GM21528 (cell line): ENCODE data around the gene PARN.

Source experiments
- ATAC-seq: cut with Tn5 transposase; IDR thresholded peaks from one replicate; pipeline ENCODE4 v1.9.1; 2021; ENCODE audit warnings: mild to moderate bottlenecking, moderate library complexity; ENCODE audit not compliant: unreplicated experiment, low FRiP score

The PARN gene

DNA sequence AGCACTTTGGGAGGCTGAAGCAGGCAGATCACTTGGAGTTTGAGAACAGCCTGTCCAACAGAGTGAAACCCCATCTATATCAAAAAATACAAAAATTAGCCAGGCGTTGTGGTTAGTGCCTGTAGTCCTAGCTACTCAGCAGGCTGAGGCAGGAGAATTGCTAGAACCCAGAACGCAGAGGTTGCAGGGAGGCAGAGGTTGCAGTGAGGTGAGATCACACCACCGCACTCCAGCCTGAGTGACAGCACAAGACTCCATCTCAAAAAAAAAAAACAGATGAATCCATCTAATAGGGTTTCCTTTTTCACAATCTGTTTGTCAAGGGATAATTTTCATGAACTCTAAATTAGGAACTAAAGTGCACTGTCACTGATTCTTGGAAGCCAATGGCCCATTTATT, 99.0 kb downstream of the PARN start:
- no peak for ATAC-seq

- ATAC-seq: no peak
Measured at GRCh38 chr16:14530046-14530445, 100.0 kb downstream of the PARN start.

DNA sequence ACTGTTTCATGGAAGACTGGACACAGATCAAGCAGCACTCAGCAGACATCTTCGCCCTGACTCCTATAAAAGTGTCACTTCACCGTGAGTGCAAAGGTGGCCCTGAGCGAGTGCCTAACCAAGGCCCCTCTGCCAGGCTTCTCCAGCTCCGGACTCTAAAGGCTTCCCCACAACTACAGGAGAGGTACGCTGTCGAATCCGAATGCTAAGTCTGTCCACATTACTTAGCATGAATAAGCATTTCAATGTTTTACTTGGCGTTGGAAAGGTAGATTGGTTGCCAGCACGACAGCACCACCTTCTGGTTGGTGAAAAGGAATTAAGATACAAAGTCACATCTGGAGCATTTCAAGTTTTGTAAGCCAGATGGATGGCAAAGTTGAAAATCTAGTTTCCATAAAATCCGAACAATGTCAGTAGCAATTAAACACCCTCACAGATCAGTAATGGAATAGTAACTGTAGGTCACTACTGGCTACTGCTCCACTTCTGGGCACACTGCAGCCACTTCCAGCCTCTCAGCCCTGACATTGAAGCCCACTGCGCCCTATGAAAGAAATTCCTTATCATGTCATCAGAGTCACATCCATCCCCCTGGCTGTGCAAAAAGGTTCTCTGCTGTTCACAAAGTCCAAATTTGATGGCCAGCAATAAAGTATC, 100.9 kb downstream of the PARN start:
- ATAC-seq: peak; percentile 60

DNA sequence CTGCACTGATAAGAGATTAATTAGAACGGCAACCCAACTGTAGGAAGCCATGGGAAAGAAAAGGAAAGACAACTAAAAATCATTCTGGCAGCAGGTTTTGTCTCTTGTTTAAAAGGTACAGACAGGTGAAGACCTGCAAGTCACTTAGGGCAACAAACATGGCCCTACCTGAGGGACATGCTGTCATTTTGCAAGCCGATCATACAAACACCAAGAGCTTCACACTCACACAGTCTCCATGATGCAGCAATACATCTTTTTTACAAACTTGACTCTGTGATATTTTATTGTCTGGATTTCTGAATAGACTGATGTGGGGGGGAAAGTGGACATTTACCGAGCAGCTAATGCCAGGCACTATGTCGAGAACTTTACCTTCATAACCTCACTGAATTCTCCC, 101.8 kb downstream of the PARN start:
- ATAC-seq: no peak

- ATAC-seq: no peak
Measured at GRCh38 chr16:14527411-14528044, 102.5 kb downstream of the PARN start.

DNA sequence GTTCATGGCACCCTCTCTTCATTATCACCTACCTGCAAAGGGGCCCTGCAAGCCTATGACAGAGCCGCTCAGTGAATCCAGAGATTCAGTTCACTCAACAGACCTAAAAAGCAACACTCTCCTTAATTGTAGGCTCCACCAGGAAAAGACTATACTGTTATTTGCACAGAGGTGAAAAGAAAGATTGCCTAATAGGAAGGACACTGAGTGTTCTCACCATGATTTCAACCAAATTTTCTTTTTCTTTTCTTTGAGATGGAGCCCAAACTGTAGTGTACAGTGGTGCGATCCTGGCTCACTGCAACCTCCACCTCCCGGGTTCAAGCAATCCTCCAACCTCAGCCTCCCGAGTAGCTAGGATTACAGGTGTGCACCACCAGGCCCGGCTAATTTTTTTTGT, 104.5 kb downstream of the PARN start:
- no peak for ATAC-seq

DNA sequence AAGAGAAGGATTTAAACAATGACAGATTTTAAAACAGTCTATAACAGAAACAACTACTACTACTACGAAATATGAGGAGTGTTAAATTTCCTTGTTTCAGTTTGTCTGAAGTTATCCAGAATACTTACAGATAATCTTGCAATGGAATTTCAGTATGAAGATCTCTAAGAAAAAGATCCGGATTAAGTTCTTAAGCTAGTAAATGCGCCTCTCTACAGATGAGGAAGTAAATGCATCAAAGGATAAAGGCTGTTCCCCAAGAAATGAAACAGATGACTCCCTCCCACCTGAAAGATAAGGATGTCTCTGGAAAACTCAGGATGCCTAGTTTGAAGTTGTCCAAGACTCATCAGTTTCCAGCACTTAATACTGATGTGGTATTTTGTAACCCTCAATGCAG, 105.1 kb downstream of the PARN start:
- no peak for ATAC-seq

DNA sequence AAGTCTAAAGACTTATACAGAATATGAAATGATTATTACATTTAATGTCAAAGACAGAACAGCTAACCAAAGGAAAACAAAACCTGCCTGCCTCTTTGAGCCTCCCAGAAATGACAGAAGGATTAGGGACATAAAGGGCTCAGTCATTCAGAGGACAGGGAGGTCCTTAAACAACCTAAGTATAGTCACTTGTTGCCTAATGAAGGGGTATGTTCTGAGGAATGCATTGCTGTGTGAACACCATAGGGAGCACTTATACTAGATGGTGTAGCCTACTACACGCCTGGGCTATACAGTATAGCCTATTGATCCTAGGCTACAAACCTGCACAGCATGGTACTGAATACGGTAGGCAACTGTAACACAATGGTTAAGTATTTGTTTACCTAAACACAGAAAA, 106.4 kb downstream of the PARN start:
- no peak for ATAC-seq

DNA sequence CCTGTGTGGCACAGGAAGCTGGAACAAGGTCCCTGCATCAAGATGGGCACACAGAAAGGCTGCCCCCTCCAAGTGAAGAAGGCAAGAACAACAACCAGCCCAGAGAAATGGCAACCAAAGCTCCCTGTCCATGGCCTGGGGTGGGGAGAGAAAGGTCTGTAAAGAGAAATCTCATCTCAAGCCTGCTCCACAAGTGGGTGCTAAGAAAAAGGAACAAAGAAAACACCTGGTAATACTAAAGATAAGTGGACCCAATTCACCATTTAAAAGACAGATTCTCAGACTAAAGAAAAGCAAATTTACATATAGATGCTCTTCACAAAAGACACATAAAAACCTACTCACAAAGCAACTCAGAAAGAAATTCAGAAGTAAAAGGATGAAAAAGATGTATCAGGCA, 107.4 kb downstream of the PARN start:
- no peak for ATAC-seq

- no peak for ATAC-seq
Measured at GRCh38 chr16:14520753-14521152, 109.3 kb downstream of the PARN start.

DNA sequence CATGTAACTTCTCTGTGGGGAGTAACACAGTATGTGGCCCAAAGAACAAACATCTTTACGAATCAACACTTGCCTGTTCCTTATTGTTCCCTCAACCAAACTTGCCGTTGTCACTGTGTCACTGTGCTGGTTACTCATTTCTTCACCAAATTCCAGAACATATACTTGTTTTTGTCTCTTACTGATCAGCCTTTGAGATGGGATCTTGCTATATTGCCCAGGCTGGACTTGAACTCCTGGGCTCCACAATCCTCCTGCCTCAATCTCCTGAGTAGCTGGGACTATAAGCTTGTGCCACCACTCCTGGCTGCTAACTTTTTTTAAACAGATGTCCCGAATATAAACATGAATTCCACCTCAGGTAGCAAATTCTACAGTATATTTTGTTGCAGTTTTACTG, 115.1 kb downstream of the PARN start:
- ATAC-seq: no peak

- no peak for ATAC-seq
Measured at GRCh38 chr16:14513389-14514107, 116.5 kb downstream of the PARN start.

- ATAC-seq: no peak
Measured at GRCh38 chr16:14511800-14512135, 118.3 kb downstream of the PARN start.

DNA sequence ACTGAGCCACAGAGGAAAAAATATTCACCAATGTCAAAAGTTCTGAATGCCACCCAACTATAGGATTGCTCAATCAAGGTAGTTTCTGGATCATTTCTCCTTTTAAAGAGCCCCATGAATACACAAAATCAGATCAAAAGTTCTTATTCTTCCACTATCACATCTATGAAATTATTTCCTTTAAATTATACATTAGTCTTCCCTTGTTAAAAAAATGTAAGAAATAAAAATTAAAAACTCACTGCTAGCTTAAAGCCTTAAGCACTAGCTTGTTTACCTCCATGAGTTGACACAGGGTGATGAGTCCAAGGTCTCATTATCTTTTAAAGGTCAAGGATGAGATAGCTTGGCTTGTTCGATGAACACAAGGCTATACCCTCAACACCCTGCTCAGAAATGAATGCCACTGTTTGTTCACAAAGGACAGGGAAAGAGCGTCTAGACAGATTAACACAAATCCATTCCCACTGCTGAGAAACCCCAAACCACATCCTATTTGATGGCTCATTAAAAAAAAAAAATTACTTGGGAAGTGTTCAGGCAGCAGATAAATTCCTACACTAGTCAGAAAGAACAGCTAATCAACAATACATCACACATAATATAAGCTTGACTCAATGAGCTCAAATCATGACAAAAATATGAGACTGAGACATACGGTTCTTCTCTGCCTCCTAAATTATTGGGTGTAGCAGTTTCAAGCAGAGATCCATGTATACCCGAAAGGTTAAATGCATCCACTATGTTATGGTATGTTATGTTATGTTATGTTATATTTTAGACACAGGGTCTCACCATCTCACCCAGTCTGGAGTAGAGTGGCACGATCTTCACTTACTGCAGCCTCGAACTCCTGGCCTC, 118.9 kb downstream of the PARN start:
- ATAC-seq: no peak

GRCh38 chr16:14510581-14510938, 119.5 kb downstream of the PARN start:
- no peak for ATAC-seq

DNA sequence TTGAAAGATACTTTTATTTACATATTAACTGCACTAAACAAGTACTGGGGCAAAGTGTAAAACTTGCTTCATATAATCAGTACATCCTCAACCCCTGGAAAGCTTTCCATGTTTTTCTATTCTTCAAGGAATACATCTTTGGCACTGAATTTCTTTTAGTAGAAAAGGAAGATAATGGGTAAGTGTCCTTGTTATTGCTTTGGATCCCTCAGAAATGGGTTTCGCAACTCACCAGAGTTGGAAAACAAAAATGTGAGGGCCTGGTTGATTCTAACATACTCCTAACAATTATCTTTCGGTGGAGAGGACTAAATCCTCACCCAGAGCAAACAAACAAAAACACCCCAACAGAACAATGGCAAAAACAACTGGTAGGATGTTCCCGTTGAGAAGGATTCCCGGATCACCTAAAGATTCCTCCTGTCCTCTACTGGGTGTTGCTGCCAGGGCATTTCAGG, 120.4 kb downstream of the PARN start:
- ATAC-seq: no peak

DNA sequence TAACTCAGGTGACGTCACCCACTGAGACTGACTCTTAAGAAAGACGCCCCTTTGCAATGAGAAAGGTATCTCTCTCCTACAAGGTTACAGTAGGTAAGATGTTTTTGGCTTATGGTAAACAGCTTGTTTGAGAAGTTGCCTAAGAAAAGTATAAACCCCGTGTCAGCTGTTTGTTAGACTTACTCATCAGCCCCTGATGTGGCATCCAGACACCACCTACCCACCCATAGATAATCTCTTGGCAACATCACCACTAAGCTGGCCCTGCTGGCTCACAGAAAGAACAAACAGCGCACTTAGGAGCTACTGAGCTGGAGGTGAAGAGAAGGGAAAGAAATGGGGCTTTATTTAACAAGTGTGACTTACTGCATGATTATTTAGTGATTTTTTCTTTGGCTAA, 121.0 kb downstream of the PARN start:
- ATAC-seq: no peak

DNA sequence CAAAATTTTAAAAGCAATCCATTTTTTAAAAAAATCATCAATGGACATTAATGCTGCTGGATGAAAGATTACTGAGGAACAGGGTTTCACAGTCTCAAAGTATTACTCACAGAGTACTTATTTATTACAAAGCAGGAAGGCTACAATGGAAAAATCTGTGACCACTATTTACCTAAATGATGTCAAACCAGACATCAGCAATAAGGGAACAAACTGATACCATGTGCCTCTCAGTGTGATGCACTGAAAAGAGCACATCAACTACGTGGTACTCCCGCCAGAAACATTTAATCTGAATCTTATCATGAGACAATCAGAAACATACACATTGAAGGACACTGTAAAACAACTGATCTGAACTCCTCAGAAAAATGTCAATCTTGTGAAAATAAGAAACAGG, 124.2 kb downstream of the PARN start:
- ATAC-seq: no peak

DNA sequence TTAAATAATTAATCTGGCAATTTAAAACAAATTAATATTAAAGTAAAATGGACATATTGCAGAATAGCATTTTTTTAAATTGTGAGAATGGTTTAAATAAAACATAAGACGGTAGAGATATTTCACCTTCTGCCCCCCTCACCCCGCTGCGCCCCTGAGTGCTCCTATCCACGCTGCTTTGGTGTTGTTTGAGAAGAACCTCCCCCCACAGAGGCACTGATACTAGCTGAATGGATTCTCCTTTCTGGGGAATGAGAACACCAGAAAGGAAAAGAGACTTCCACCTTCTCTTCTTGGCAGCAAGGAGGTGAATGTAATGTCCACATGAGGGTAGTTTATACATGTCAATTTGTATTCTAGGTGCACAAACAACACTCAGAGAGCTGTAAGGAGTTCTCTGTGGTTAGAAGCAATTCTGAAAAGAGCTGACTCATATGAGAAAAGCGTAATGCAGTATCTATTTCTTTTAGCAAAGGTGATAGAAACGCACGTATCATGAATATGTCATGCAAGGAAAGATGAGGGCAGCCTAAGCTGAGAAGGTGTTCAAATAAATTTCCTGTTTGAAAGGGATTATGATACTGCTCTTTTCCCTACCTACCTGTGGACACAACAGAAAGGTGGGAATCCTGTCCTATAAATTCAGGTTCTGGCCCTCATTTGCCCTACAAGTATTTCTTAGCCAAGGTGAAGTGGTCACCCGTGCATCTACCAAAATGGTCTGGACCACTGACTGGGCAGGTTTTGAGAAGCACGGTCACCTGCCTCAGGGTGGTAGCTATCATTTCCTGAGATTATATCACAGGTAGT, 126.9 kb downstream of the PARN start:
- peak; percentile 72 for ATAC-seq

DNA sequence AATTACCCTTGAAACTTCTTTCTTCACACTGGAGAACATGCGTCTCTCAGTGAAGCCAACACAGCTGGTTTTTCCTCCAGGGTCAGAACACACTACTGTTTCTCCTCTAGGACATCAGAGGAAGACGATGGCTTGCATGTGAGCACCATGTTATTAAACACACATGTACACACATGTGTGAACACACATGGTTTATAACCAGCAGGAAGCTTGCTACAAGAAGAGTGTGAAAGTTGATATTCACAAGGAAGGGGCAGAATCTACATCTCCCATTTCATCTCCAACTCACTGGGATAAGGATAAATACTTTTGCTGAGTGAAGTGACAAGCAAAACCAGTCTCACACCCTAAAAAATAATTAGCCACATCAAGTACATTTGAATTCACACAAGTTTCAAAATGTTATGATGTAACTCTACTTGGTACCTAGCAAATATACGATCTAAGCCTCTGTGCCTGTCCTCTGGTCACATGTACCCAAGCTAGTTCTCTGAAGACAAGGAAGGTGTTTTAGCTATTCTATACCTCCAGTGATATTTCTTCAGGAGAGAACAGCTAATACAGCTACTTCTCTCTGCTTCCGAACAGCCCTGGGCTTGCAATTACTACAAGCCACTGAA, 127.7 kb downstream of the PARN start:
- no peak for ATAC-seq
